K562 (cell line): Measurements from ENCODE around the gene MED13L. TPM values are rescaled to one million over a fixed set of nuclear protein-coding genes. Genes with fewer than 3 reads are reported as not detected.

ENCODE experiments used
- AFF1 ChIP-seq, 2 experiments: fragments of 450-650 bp; IDR thresholded peaks; 2 replicates each; pipeline ENCODE4 v1.6.1; 2018; ENCODE audit warnings: mild to moderate bottlenecking in 2 of 2, low read depth in 1 of 2; ENCODE audit not compliant: partially characterized antibody in 2 of 2
- ARID3B ChIP-seq: fragments of 250-450 bp; sonication (Bioruptor Pico); IDR thresholded peaks from 2 replicates; pipeline ENCODE4 v1.4.0; 2020; ENCODE audit warnings: borderline replicate concordance
- ATF7 ChIP-seq: fragments of 450-650 bp; IDR thresholded peaks from 2 replicates; pipeline ENCODE4 v1.7.1; 2014; ENCODE audit warnings: mild to moderate bottlenecking, moderate library complexity
- CBFA2T3 ChIP-seq: fragments of 450-650 bp; IDR thresholded peaks from 2 replicates; pipeline ENCODE4 v1.6.1; 2017
- GATAD2B ChIP-seq: fragments of 450-650 bp; IDR thresholded peaks from 2 replicates; pipeline ENCODE4 v1.6.1; 2017; ENCODE audit warnings: mild to moderate bottlenecking, borderline replicate concordance
- HNRNPK ChIP-seq: fragments of 200-400 bp; formaldehyde crosslinking; IDR thresholded peaks from one replicate; pipeline ENCODE4 v1.6.1; 2018; ENCODE audit warnings: mild to moderate bottlenecking, low read depth, low read length; ENCODE audit not compliant: poor library complexity, severe bottlenecking
- HNRNPLL ChIP-seq: fragments of 200-400 bp; formaldehyde crosslinking; IDR thresholded peaks from 2 replicates; pipeline ENCODE4 v1.6.1; 2017; ENCODE audit warnings: low read length, low read depth, mild to moderate bottlenecking; ENCODE audit not compliant: poor library complexity, severe bottlenecking
- LCOR ChIP-seq: sonication (generic); formaldehyde crosslinking; IDR thresholded peaks from 2 replicates; pipeline ENCODE4 v1.8.0; 2022; ENCODE audit warnings: mild to moderate bottlenecking, missing genetic modification reagents
- MAFG ChIP-seq: fragments of 450-650 bp; conservative IDR thresholded peaks from 2 replicates; pipeline ENCODE4 v1.6.1; 2016; ENCODE audit warnings: missing genetic modification characterization, missing compliant biosample characterization
- POLR3G ChIP-seq: IDR thresholded peaks from 2 replicates; pipeline ENCODE4 v1.6.1; 2011; ENCODE audit not compliant: insufficient read length, insufficient replicate concordance; ENCODE audit errors: extremely low read depth
- RBM25 ChIP-seq: fragments of 200-400 bp; formaldehyde crosslinking; IDR thresholded peaks from 2 replicates; pipeline ENCODE4 v1.6.1; 2018; ENCODE audit warnings: low read length, low read depth, moderate library complexity; ENCODE audit not compliant: severe bottlenecking
- SAFB2 ChIP-seq: fragments of 200-400 bp; formaldehyde crosslinking; IDR thresholded peaks from 2 replicates; pipeline ENCODE4 v1.6.1; 2018; ENCODE audit warnings: borderline replicate concordance, low read length, low read depth, moderate library complexity; ENCODE audit not compliant: severe bottlenecking
- TBL1XR1 ChIP-seq, 2 experiments: IDR thresholded peaks; 2 replicates each; pipeline ENCODE4 v1.6.1; 2012; ENCODE audit warnings: improper control_type of control experiment in 2 of 2, low read length in 2 of 2, mild to moderate bottlenecking in 1 of 2
- TEAD1 ChIP-seq, 2 experiments: fragments of 450-650 bp in 1 of 2; sonication (generic) in 1 of 2; formaldehyde crosslinking; IDR thresholded peaks; 2 replicates each; pipeline versions ENCODE4 v1.4.0 to v1.8.0; 2020 to 2022; ENCODE audit warnings: mild to moderate bottlenecking in 2 of 2, missing genetic modification reagents in 1 of 2
- TOE1 ChIP-seq, 2 experiments: fragments of 450-650 bp in 1 of 2; sonication (generic) in 1 of 2; formaldehyde crosslinking in 1 of 2; IDR thresholded peaks; 2 replicates each; pipeline versions ENCODE4 v1.7.1 to v1.8.0; 2016 to 2022; ENCODE audit warnings: borderline replicate concordance in 2 of 2, mild to moderate bottlenecking in 2 of 2, antibody characterized with exemption in 1 of 2, inconsistent platforms in 1 of 2, low read depth in 1 of 2, missing genetic modification reagents in 1 of 2, moderate library complexity in 1 of 2
- YBX1 ChIP-seq: fragments of 450-650 bp; IDR thresholded peaks from 2 replicates; pipeline ENCODE4 v1.7.1; 2016; ENCODE audit warnings: mild to moderate bottlenecking
- ZNF134 ChIP-seq: fragments of 250-450 bp; sonication (Bioruptor Pico); conservative IDR thresholded peaks from 2 replicates; pipeline ENCODE4 v1.4.0; 2020
- ZNF143 ChIP-seq: sonication (generic); formaldehyde crosslinking; IDR thresholded peaks from 2 replicates; pipeline ENCODE4 v1.9.0; 2022; ENCODE audit warnings: mild to moderate bottlenecking, missing genetic modification reagents
- ZNF23 ChIP-seq: fragments of 250-450 bp; sonication (Bioruptor Pico); IDR thresholded peaks from 2 replicates; pipeline ENCODE4 v1.4.0; 2020; ENCODE audit warnings: mild to moderate bottlenecking
- ZNF274 ChIP-seq: IDR thresholded peaks from 2 replicates; pipeline ENCODE4 v1.6.1; 2011; ENCODE audit warnings: low read depth, mild to moderate bottlenecking, low read length, moderate library complexity, borderline replicate concordance
- ZNF282 ChIP-seq: sonication (generic); formaldehyde crosslinking; IDR thresholded peaks from 2 replicates; pipeline ENCODE4 v1.8.1; 2023; ENCODE audit warnings: missing genetic modification reagents
- ZNF347 ChIP-seq: fragments of 450-650 bp; formaldehyde crosslinking; IDR thresholded peaks from 2 replicates; pipeline ENCODE4 v1.4.0; 2020; ENCODE audit warnings: low read depth, mild to moderate bottlenecking, moderate library complexity
- polyA plus RNA-seq, 8 experiments: library from polyadenylated mRNA; depleted of rRNA in 4 of 8; stranded (reverse) in 5 of 8; unstranded in 3 of 8; fragments of >200 nt; fragmentation: Nextera tagmentation in 2 of 8; fragmentation: Illumina TruSeq in 1 of 8; extraction: Ambion mirVana in 2 of 8; extraction: Trizol in 1 of 8; gene quantifications; 2 replicates each; pipeline versions ENCODE4 v1.2.1 to v1.2.3, GENCODE V29; 2011 to 2014; ENCODE audit warnings: inconsistent platforms in 1 of 8, missing spikeins in 1 of 8
- total RNA-seq, 7 experiments: library from RNA; depleted of rRNA in 6 of 7; stranded (reverse); fragments of >200 nt in 6 of 7; fragmentation: Illumina TruSeq in 2 of 7; extraction: Trizol in 2 of 7; gene quantifications; 2 replicates each; pipeline versions ENCODE4 v1.2.1 to v1.2.3, GENCODE V29; 2011 to 2021; ENCODE audit warnings: low replicate concordance in 1 of 7

MED13L gene
- total and polyA plus RNA-seq, 9 of the 15 experiments (the other 6 are each of a cell fraction or from before 2014, with no cell fraction given) = 13.4 to 90.3 (median 36.9) TPM

GRCh38 chr12:116295327-116296263 is 18.1 kb upstream of the MED13L start (continued):
- TF ChIP-seq TOE1 (IDR thresholded peaks at IDR 0.05; ENCODE audit: borderline replicate concordance) = no peak
- TF ChIP-seq TOE1 (CRISPR knock-in tag; IDR thresholded peaks at IDR 0.05; ENCODE audit: borderline replicate concordance, low read depth) = no peak
- TF ChIP-seq ZNF134 (CRISPR knock-in tag) = no peak
- TF ChIP-seq TBL1XR1 (IDR thresholded peaks at IDR 0.05; ENCODE audit: low read length in 2 of 2) = no peak
- TF ChIP-seq LCOR = no peak
- TF ChIP-seq ZNF274 = no peak
- no peak for TF ChIP-seq ZNF23
- TF ChIP-seq CBFA2T3 = no peak
- TF ChIP-seq HNRNPLL = no peak
- TF ChIP-seq ZNF347 (CRISPR knock-in tag) = no peak
- no peak for TF ChIP-seq ATF7
- no peak for TF ChIP-seq ARID3B
- TF ChIP-seq ZNF143 (CRISPR knock-in tag) = no peak
- TF ChIP-seq MAFG = no peak
- TF ChIP-seq ZNF282 = no peak
- TF ChIP-seq AFF1 (IDR thresholded peaks at IDR 0.05; ENCODE audit: low read depth in 1 of 2, partially characterized antibody in 2 of 2) = no peak
- no peak for TF ChIP-seq RBM25
- no peak for TF ChIP-seq TEAD1 (CRISPR knock-in tag; IDR thresholded peaks at IDR 0.05)
- no peak for TF ChIP-seq SAFB2
- TF ChIP-seq YBX1 = 0 out of 2 replicates have a peak, but pooled peaks have one; percentile 10
- no peak for TF ChIP-seq GATAD2B
- no peak for TF ChIP-seq POLR3G
- TF ChIP-seq HNRNPK = no peak
